HG03575 (cell line): ENCODE data around the gene GRAMD2A.

Source experiments
- ATAC-seq: cut with Tn5 transposase; IDR thresholded peaks from one replicate; pipeline ENCODE4 v1.9.1; 2021; ENCODE audit not compliant: unreplicated experiment, insufficient number of reproducible peaks, low FRiP score; ENCODE audit errors: extremely low read depth

The GRAMD2A gene

GRCh38 chr15:72195101-72195511 lies 2.5 kb downstream of the GRAMD2A start:
- ATAC-seq, result no peak

DNA sequence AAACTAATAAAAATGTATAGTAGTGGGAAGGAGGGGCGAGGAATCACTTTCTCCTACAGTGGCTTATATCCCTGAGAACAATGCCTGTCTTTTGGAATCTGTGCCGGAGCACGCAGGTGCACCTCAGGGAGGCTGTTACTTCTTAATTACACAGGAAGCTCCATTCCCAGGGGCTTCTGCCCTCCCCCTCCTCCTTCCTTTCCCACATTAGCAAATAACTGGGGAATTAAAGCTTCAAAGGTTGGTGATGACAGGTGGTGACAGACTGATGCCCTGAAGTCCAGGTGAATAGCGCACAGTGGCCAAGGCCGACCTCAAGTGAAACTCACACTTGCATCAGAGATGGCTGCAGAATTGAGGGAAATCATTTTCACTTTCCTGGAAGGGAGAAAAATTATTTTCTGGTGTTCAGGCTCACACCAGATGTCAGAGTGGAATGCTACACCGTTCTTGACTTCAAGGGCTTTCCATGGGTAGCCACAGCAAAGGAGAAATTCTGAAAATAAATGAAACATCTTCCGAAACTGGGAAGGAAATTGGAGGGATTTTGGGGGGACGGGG lies 3.7 kb downstream of the GRAMD2A start:
- no peak for ATAC-seq

DNA sequence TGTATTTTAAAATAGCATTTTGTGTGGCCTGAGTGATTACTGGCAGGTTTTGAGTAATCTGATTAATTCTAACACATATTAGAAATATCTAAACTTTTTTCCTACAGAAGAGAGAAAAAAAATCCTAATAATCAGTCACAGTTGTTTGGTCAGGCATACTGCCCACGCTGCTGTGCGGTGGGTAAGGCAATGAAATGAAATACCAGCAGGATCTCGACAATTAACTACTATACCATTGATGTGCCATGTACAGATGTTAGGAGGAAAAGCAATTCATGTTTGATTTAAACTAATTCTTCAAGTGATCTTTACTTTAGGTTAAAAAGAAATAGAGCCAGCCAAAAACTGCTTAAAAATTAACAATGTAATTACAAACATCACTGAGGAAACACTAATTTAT lies 5.2 kb downstream of the GRAMD2A start:
- ATAC-seq, result no peak

GRCh38 chr15:72189250-72189902 lies 8.2 kb downstream of the GRAMD2A start:
- no peak for ATAC-seq

DNA sequence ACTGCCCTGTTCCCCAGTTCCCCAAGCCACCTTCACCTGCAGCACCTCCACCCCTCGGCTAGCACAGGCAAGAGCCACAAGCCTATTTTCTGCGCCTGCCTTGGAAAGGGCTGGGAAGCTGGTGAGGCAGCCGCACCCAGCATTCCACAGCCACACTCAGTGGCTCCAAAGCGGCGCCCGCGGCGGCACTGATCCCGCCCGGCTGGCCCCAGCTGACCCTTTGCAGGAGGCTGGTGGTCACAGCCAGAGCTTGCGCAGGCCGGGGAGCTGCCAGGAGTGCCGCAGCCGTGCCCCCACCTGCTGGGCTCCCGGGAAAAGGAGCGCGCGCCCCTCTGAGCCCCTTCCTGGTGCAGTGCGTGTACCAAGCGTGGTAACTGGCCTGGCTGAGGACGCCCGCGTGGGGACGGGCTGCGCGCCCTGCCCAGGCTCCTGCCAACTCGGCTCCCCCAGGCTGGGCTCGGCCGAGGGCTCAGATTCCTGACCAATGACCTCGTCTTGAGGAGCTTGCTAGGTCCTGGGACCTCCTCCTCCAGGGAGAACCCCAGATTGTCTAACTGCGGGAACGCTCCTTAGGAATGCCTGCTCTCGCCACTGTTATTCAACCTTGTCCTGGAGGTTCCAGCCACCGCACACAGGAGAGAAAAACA lies 13.3 kb downstream of the GRAMD2A start:
- no peak for ATAC-seq

- ATAC-seq, result no peak
These were observed 13.8 kb downstream of the GRAMD2A start for GRCh38 chr15:72183781-72184164.

DNA sequence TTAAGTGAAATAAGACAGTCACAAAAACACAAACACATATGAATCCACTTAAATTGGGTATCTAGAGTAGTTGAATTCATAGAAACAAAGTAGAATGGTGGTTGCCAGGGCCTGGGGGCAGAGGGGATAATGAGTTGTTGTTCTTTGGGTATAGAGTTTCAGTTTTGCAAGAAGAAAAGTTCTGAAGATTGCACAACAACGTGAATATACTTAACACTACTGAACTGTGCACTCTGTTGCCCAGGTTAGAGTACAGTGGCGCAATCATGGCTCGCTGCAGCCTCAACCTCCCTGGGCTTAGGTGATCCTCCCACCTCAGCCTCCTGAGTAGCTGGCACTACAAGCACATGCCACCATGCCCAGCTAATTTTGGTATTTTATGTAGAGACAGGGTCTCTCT lies 14.9 kb downstream of the GRAMD2A start:
- ATAC-seq, result no peak

GRCh38 chr15:72182244-72182643 lies 15.3 kb downstream of the GRAMD2A start:
- no peak for ATAC-seq

GRCh38 chr15:72180761-72181324 lies 16.7 kb downstream of the GRAMD2A start:
- ATAC-seq, result no peak

DNA sequence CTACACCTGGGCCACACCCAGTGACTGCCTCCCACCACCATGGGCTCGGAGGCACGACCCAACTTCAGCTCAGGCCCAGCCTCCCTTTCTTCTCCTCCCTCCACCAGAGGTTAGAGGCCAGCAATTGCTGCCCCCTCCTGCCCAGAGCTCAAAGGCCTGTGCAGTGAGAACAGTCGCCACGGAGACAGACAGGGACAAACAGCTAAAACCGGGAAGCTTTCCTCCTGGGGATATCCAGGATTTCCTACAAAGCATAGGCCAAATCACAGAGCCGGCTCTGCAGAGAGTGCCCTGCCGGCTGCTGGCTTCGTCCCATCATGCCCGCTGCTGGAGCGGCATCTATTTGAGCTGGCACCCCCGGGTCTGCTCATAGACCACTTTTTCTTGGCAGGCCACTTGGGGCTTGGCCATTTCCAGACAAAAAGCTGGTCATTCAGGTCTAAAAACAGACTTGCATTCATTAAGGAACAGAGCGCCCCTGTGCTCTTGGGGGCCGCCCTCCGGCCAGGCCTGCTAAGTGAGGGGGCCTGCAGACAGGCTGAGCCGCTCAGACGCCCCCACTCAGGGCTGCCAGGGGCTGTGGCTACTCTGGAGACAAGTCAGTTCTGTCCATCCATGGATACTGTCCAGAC lies 17.5 kb downstream of the GRAMD2A start:
- no peak for ATAC-seq

- no peak for ATAC-seq
These were observed 18.5 kb downstream of the GRAMD2A start for GRCh38 chr15:72178976-72179585.

- no peak for ATAC-seq
These were observed 20.8 kb downstream of the GRAMD2A start for GRCh38 chr15:72176743-72177142.

GRCh38 chr15:72176159-72176558 lies 21.4 kb downstream of the GRAMD2A start:
- no peak for ATAC-seq

DNA sequence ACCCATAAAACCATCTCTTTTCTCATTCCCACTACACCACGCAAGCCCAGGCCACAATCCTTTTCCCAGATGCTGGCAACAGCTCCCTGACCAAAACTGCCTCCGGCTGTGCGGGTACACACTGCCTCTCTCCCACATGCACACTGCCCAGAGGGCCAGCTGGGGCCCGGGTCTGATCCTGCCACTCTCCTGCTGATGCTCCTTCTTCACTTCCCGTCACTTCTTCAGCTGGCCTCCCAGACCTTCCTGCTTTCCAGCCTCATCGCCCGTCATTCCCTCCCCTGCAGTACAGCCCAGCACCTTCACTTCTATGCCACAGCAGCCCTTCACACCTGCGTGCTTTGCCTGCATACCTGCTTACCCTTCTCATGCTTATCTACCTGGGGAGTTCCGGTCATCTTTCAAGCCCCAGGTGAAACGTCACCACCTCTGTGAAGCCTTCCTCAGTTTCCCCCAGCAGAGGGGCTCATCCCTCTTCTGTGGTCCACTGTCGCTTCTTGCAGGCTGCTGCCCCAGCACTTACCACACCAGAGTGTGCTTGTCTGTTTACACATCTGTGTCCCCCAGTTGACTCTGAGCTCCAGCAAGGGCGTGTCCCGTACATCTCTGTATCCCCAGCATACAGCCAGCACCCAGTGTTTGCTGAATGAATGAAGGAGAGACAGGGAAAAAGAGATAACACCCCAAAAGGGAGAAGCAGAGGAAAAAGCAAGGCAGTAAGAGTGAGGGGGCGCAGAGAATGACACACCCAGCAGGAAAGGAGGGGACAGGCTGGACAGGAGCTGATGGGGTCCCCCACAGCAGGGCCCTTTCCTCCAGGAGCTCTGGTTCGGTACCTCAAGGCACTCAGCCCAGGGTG lies 22.2 kb downstream of the GRAMD2A start:
- no peak for ATAC-seq

DNA sequence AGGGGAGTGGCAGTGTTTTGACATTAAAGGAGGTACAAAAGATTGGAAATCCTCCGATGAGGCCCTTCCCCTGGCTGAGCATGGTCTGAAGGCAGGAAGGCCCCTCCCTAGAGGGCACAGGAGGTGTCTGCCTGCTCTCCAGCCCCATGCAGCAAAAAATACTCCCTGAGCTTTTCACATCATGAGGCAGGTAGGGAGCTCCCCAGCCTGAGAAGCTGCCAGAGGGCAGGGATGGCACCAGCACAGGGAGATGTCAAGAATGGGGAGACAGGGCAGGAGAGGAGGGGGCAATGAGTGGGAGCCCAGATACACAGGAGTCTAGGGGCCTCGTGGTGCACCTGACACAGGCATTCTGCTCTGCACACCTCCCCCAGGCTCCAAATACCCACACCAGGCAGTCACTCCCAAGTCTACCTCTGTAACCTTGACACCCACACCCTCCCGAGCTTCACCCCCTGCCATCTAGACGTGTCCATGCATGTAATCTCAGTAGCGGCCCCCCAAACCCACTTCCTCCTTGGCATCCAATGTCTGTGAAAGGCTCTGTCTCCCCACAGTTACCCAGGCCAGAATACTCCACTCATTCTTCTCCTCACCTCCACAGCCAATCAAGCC lies 22.9 kb downstream of the GRAMD2A start:
- ATAC-seq, result no peak

GRCh38 chr15:72173864-72174550 lies 23.6 kb downstream of the GRAMD2A start:
- ATAC-seq, result no peak

- ATAC-seq, result no peak
These were observed 24.2 kb downstream of the GRAMD2A start for GRCh38 chr15:72173401-72173800.

GRCh38 chr15:72172796-72173195 lies 24.8 kb downstream of the GRAMD2A start:
- no peak for ATAC-seq
